Ureter (tissue), 1 donor: ENCODE data around the gene GOSR1. TPM values are rescaled to one million over a fixed set of nuclear protein-coding genes. Genes with fewer than 3 reads are reported as not detected.
"Not testable (repeated sequence)": the region's sequence is repeated elsewhere in the genome, so short reads cannot be mapped to it uniquely, and the experiment has no call there.

Source experiments
- DNase-seq: peaks from one replicate; pipeline ENCODE4 v3.0.0-alpha.2; 2020; ENCODE audit warnings: low spot score
- total RNA-seq: library from RNA; stranded (reverse); gene quantifications from one replicate; pipeline ENCODE4 v1.2.4, GENCODE V29; 2023
- donor health status: DM: yes; HTN: yes; CAD: no.

The GOSR1 gene
- 61.0 TPM for total RNA-seq

DNA sequence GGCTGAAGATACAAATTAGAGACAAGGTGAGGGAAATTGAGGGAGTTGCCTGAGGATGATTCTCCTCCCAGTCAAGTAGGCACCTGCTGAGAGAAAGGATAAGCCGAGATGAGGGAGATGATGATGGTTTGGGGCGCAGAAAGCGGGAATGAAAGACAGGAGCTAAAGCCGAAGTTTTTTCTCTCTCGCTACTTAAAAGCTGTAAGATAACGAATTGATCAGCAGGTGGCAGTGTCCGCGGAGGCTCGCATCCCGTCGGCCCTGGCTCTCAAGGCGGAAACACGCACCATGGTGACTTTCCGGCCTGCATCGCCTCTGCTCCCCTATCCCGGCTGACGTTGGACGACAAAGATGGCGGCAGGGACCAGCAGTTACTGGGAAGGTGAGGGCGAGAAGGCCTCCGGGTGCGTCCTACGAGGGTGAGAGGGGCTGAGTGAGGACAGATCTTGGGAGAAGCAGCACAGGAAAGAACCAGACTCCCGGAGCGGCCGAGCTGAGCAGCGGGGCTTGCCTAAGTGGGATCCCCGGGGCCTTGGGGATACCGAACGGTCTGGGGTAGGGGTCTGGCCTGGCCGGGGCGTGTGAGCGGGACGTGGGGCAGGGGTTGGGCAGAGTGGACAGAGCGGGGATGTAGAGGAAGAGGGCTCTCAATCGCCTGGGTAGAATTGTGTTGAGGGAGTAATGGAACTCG, at the start of gene GOSR1:
Gene GOSR1 (plus strand): TSS at position 326 of the 691 bp plus-strand sequence. CDS start 26 bp downstream, at position 352.
- peak; percentile 95 for DNase-seq

DNA sequence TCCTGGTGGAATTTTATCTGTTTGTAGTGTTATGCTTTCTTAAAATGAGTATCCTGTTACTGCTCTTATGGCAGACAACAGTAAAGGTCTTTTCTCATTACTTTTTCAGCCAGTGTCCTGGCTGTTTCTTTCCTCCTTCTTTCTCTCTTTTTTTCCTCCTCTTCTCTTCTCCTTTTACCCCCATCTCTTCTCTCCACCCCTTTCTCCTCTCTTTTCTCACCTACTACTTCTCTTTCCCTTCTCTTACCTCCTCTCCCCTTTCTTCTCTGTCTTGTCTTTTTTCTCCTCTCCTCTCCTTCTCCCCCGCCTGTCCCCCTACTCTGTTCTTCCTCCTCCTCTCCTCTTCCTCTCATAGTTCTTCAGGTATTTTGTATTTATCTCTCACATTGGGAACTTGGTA, 49.6 kb upstream of the GOSR1 start:
- DNase-seq: no peak

DNA sequence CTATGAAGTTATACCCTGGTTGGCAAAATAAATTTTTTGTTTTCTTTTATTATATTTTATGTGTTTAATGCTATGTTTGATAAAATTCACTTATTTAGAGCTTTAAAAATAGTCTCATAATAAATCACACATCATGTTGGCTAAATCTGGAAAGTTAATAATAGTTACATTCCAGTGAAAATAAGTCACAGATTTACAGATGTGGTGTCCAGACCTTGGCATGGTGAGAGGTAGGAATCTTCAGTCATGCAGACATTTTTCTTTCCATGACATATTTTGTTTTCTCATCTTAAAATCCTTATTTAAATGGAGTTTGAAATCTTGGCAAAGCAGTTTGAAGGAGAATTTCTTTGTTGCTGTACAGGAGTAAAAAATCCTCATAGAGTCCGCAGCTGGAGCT, 48.1 kb upstream of the GOSR1 start:
- no peak for DNase-seq

DNA sequence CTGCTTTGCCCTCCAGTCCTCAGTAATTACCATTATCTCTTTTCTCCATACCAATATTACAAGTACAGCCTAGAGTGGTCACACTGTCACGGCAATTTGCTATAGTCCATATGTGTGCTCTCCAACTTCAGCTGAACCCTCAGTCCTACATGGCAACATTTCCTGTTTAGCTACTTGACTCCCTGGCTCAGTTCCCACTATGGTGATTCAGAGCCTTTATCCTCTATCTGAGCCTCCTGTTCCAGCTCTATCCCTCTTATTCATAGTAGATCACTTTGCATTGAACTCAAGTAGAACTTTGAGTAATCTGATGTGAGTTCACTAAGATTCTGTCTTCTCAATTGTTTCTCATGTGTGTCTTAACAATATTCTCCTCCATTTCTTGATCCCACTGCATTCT, 43.7 kb upstream of the GOSR1 start:
- peak; percentile 49 for DNase-seq

DNA sequence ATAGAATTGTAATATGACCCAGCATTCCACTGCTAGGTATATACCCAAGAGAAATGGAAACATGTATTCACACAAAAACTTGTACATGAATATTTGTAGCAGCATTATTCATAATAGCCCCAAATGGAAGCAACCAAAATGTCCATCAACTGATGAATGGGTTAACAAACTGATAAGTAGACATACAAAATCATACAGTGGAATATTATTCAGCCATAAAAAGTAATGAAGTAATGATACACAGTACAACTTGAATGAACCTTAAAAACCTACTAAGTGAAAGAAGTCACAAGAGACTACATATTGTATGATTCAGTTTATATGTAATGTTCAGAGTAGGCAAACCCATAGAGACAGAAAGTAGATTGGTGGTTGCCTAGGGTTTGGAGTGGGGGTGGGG, 40.5 kb upstream of the GOSR1 start:
- no peak for DNase-seq

DNA sequence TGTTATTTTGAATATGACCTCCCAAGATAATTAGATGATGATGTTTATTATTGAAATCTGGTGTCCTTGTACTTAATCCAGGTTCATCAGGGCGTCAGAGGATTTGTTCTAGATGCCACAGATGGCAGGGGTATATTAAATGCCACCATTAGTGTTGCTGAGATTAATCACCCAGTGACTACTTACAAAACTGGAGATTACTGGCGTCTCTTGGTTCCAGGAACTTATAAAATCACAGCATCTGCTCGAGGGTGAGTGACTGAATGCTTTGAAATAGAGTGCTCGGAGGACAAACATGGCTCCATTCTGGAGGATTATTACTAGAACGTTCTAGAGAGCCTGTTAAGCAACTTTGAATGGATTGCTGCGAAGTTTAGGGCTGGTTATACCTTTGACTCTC, 33.5 kb upstream of the GOSR1 start:
- DNase-seq: no peak

DNA sequence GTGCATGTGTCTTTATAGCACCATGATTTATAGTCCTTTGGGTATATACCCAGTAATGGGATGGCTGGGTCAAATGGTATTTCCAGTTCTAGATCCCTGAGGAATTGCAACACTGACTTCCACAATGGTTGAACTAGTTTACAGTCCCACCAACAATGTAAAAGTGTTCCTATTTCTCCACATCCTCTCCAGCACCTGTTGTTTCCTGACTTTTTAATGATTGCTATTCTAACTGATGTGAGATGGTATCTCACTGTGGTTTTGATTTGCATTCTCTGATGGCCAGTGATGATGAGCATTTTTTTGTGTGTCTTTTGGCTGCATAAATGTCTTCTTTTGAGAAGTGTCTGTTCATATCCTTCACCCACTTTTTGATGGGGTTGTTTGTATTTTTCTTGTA, 30.6 kb upstream of the GOSR1 start:
- DNase-seq: not testable (repeated sequence)

DNA sequence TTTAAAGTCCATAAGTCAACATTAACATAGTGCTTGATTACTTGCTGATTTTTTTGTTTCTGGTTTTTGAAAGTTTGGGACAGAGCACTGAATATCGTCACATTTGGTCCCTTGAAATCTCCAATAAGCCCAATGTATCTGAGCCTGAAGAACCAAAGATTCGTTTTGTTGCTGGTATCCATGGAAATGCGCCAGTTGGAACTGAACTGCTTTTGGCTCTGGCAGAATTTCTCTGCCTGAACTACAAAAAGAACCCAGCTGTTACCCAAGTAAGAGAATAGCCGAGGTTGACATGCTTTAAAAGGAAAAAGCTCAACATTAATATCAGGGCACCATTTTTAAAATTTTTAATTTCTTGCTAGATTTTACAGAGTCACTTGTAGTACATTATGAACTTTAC, 27.7 kb upstream of the GOSR1 start:
- peak; percentile 53 for DNase-seq

DNA sequence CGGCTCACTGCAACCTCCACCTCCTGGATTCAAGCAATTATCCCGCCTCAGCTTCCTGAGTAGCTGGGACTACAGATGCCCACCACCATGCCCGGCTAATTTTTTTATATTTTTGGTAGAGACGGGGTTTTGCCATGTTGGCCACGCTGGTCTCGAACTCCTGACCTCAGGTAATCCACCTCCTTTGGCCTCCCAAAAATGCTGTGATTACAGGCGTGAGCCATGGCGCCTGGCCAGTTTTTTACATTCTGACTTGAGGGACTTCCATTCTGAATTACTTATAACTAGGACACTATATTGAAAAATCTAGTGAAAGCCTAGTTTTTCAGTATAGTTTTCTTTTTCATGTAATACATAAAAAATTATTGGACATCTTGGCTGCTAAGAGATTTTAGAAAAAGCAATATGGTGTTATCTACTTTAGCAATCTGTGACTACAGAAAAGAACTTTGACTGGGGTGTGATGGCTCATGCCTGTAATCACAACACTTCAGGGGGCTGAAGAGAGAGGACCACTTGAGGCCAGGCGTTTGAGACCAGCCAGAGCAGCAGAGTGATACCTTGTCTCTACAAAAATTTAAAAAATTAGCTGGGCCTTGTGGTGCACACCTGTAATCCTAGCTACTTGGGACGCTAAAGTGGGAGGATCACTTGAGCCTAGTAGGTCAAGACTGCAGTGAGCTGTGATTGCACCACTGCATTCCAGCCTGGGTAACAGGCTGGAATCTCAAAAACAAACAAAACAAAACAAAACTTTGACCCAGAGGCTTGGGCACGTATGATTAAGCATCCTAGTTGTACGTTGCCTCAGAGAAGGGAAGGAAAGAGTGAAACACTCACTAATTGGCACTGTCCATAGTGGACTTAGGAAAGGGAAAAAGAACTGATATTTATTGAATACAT, 26.8 kb upstream of the GOSR1 start:
- DNase-seq: no peak

DNA sequence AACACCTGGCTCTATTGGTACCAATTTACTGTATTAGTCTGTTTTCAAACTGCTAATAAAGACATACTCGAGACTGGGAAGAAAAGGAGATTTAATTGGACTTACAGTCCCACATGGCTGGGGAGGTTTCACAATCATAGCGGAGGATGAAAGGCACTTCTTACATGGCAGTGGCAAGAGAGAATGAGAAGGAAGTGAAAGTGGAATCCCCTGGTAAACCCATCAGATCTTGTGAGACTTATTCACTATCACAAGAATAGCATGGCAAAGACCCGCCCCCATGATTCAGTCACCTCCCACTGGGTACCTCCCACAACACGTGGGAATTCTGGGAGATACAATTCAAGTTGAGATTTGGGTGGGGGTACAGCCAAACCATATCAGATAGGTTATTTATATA, 22.6 kb upstream of the GOSR1 start:
- DNase-seq: no peak

DNA sequence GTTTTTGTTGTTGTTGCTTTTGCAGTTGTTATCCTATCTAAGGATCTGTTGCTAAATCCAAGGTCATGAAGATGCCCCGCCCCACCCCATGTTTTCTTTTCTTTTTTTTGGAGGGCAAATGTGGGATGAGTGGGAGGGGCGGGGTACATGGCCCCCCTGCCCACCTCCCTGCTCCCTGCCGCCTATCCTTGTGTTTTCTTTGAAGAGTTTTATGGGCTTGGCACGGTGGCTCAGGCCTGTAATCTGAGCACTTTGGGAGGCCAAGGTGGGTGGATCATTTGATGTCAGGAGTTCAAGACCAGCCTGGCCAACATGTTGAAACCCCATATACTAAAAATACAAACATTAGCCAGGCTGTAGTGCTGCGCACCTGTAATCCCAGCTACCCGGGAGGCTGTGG, 18.8 kb upstream of the GOSR1 start:
- DNase-seq: no peak

DNA sequence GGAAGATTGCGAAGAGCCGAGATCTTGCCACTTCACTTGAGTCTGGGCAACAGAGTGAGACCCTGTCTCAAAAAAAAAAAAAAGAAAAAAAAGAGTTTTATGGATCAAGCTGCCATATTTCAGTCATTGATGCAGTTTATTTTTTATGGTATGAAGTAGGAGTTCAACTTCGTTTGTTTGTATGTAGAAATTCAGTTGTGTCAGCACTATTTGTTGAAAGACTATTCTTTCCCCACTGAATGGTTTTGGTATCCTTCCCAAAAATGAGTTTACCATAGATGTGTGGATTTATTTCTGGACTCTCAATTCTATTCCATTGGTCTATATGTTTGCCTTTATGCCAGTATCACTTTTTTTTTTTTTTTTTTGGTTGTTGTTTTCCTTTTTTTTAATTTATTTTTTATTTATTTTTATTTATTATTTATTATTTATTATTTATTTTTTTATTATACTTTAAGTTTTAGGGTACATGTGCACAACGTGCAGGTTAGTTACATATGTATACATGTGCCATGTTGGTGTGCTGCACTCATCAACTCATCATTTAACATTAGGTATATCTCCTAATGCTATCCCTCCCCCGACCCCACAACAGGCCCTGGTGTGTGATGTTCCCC, 18.3 kb upstream of the GOSR1 start:
- not testable (repeated sequence) for DNase-seq

DNA sequence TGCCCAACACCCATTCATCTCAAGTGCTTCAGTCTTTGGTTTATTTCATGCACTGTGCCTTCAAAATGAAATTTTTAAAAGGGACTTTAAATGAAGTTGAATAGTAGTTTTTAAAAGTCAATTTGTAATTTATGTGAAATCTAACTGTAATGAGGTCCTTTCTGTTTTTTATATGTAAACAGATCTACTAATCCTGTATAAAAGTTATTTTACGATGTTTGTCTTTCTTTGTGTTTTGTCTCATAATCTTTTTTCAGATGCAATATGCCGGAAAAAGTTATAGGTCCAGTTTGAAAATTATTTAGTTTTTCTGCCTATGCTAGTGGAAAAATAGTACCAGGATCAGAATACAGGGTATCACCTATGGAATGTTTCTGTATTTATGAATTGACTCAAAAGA, 8.7 kb upstream of the GOSR1 start:
- no peak for DNase-seq

DNA sequence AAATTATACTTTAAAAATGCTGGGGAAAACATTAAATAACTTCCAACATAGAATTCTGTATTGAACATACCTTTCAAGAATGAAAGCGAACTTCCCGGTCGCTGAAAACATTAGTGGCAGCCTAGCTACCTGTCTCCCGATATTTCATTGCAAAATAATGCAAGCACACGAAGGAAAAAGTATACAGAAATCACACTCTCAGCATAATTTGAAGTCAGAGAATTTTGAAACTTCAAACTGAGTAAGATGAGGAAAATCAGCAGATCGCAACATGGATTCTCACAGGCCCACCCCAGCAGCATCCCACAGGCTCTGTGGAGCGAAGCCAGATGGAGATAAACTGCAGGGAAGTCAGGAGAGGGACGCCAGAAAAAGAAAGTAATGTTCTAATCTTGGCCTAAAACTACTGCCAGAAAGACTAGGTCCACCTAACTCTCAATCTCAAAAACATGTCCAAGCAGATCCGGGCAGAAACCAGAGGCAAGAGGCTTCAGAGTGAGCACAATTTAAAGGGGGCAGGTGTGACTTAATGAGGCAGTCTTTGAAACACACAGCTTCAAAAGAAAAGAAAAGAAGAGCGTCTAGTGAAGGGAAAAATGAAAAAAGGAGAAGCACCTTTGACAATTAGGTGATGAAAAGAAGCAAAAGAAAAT, 4.8 kb upstream of the GOSR1 start:
- DNase-seq: no peak

DNA sequence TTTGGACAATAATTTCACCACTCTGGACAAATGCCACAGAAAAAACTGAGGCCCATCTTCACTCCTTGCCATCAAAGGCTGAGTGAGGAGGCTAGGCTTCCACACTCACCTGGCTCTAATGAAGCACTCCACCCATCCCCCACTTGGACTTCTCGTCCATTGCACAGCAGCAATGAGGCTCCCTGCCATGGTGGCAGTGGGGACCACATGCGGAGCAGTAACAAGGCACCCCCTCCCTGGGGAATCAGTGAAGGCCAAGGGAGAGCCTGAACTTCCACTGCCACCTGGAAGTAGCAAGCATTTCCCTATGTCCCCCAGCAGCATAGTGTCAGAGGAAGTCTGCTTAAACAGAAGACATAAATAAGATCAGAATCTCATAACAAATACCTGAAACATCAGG, 2.0 kb upstream of the GOSR1 start:
- no peak for DNase-seq

DNA sequence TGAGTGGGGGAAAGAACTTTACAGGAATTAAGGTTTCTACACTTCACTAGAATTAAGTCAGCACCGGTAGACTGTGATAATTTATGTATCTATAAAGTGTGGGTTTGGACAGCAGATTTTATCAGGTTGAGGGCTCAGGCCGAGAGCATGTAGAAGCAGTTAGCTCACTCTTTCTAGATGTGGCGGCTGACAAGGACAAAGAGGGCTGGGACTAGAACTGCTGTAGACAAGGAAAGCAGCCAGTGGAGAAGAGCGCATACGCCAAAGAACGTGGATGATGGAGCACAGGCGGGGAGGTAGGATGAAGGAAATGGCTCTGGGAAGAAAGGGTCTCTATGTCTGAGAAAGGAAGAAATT, 504 bp upstream of the GOSR1 start:
- DNase-seq: no peak

DNA sequence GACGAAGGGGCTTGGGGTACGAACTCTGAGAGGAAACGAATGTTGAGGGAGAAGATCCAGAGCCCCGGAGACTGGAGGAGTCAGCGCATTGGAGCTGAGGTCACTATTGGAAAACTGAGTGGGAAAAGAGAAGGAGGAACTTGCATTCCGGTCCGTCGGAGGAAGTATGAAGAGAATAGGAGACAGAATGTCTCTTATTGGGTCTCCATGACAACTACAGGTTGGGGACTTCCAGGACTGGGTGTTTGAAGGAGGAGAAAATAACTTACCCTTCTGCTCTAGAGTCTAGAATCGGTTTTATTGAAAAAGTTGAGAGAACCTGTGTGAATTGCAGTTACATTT, 537 bp downstream of the GOSR1 start:
- DNase-seq: no peak

DNA sequence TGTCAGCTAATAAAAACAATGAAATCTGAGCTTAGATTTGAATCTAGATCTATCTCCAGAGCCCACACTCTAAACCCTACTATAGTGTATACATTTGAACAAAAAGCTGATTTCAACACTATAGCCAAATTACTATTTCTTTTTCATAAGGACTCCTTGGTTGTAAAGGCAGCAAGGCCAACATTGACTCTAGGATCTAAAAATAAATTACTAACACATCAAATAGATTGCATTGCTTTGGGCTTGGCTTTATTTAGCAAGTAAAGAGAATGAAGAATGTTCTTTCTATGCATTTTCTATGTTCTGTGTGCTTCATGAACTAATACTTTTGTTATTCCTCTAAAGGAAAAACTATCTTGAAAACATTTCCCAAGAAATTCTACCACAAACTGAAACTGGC, 5.3 kb downstream of the GOSR1 start:
- no peak for DNase-seq

DNA sequence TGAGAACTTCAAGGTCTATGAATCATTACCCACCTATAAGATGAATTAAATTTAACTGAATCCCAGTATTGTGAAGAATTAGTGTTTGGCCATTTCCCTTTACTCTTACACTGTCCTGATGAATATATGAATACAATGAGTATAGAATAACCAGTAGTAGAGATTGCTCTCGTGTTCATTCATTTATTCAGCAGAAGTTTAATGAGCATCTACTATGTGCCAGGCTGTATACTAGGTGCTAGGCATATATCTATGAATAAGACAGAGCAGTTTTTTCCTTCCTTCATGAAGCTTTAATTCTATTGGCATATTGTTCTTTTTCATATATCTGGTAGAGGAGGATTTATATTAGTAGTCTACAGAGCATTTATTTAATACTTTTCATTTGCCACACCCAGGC, 6.0 kb downstream of the GOSR1 start:
- DNase-seq: no peak

DNA sequence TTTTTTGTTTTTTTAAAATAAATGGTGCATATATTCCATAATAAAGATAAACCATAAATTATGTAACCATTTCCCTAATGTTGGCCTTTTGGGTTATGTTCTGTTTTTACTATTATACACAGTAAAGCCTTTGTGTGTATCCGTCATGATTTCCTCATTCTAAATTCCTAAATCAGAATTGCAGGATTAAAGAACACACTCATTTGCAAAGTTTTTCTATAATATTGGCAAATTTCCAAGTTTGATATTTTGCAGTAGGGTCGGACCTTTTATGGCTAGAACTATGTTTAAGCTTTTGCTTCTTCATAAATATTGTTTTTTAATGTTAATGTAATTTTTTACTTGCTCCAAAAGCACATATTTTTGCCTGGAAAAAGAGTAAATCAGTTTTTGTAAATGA, 16.6 kb downstream of the GOSR1 start:
- no peak for DNase-seq

DNA sequence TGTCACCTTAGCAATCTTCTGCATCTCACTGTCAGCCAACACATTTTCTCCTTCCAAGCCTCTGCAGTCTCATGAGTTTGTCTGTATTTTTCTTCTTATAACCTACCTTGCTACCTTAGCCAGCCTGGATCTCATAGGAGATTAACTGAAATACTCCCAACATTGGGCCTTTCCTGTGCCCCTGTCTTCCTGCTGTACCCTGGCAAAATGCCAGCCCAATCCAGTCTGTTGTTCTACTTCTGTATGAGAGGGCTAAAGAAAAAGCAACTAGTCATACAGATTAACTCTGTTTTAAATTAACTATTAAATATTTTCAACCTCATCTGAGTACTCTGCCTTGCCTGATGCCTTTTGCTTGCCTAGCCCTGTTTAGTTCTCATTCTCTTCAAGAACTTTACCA, 18.4 kb downstream of the GOSR1 start:
- DNase-seq: no peak

DNA sequence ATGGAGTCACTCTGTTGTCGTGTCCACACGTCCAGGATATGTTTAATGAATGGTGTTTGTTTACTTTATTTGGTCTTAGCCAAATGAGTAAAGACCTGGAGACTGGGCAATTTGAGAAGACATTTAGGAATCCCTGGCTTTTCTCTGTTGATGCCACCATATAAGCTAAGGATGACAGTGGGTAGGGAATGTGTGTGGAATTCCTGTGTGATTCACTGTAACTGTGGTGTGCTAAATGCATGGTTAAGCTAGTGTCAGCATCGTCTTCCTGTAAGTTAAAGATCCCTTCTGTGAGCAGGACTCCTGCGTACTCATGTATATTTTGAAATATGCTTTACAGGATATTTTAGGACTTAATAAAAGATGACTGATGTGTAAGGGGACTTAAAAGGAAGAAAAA, 26.4 kb downstream of the GOSR1 start:
- no peak for DNase-seq
